GM12878 (cell line): ENCODE data around the gene ARRDC1. TPM values are rescaled to one million over a fixed set of nuclear protein-coding genes. Genes with fewer than 3 reads are reported as not detected.

Source experiments
- ATAC-seq: fragments of 200-7000 bp; cut with Tn5 transposase; 3 replicates; pipeline ENCODE4 v1.9.1; 2020; ENCODE audit warnings: mild to moderate bottlenecking, moderate library complexity
- BruUV-seq: library from RNA; stranded (reverse); fragments of 400-500 nt; replicated peaks from 2 replicates; lab custom pipeline; 2021; lab: Mats Ljungman, UMichigan
- CTCF ChIA-PET: fragments of 300-600 bp; sonication (Branson Sonifier 250); formaldehyde crosslinking; extraction: SDS; loops from one replicate; lab custom pipeline; 2021; ENCODE audit warnings: inconsistent platforms; lab: Yijun Ruan, JAX
- POLR2A ChIA-PET: fragments of 350-600 bp; formaldehyde crosslinking; extraction: SDS; loops from one replicate; lab custom pipeline; 2021; ENCODE audit warnings: inconsistent platforms; lab: Charles Lee
- RAD21 ChIA-PET: fragments of 300-600 bp; sonication (Branson Sonifier 250); formaldehyde crosslinking; loops from one replicate; lab custom pipeline; 2023; ENCODE audit warnings: antibody characterized with exemption; ENCODE audit not compliant: unreplicated experiment; lab: Charles Lee
- SMC1A ChIA-PET: fragments of 300-600 bp; sonication (Branson Sonifier 250); formaldehyde crosslinking; loops from one replicate; lab custom pipeline; 2023; ENCODE audit not compliant: unreplicated experiment, uncharacterized antibody; lab: Charles Lee
- DNase-seq: peaks from one replicate; pipeline ENCODE4 v3.0.0-alpha.2; 2011; ENCODE audit warnings: low read depth, low spot score
- FAIRE-seq: peaks from 3 replicates; lab custom pipeline; 2011; peaks lifted over from hg19 to GRCh38; lab: Jason Lieb, UNC
- H2AFZ ChIP-seq: 2 replicates; pipeline ENCODE4 v1.6.0; 2011; ENCODE audit warnings: low read depth, low read length, control low read depth; ENCODE audit not compliant: control insufficient read depth
- H3K27ac ChIP-seq: 2 replicates; pipeline ENCODE4 v1.5.1; 2011; ENCODE audit warnings: control low read depth; ENCODE audit not compliant: control insufficient read depth, insufficient read depth
- H3K27me3 ChIP-seq, 2 experiments: replicated peaks in 1 of 2; 2 replicates each; pipeline versions ENCODE4 v1.6.0 to v1.6.1; 2011; ENCODE audit warnings: low read length in 1 of 2; ENCODE audit not compliant: control insufficient read depth in 2 of 2, insufficient read depth in 2 of 2
- H3K36me3 ChIP-seq, 2 experiments: 2 replicates each; pipeline ENCODE4 v1.5.1; 2011; ENCODE audit warnings: low read length in 1 of 2; ENCODE audit not compliant: control insufficient read depth in 2 of 2, insufficient read depth in 2 of 2
- H3K4me1 ChIP-seq: 2 replicates; pipeline ENCODE4 v1.6.1; 2011; ENCODE audit warnings: mild to moderate bottlenecking, low read length, moderate library complexity, mixed read lengths; ENCODE audit not compliant: control insufficient read depth, insufficient read depth
- H3K4me2 ChIP-seq: 2 replicates; pipeline ENCODE4 v1.6.0; 2011; ENCODE audit warnings: control low read depth; ENCODE audit not compliant: control insufficient read depth, insufficient read depth
- H3K4me3 ChIP-seq: fragments of 200-600 bp; sonication (generic); 2 replicates; pipeline ENCODE4 v1.5.1; 2016
- H3K79me2 ChIP-seq: 2 replicates; pipeline ENCODE4 v1.6.0; 2011; ENCODE audit warnings: low read length; ENCODE audit not compliant: control insufficient read depth, insufficient read depth
- H3K9ac ChIP-seq: 2 replicates; pipeline ENCODE4 v1.8.0; 2011; ENCODE audit warnings: low read length, control low read depth, mixed read lengths; ENCODE audit not compliant: control insufficient read depth, insufficient read depth
- H3K9me3 ChIP-seq: replicated peaks from 3 replicates; pipeline ENCODE4 v1.5.1; 2011; ENCODE audit warnings: mild to moderate bottlenecking, low read length; ENCODE audit not compliant: control insufficient read depth, insufficient read depth
- H4K20me1 ChIP-seq: 2 replicates; pipeline ENCODE4 v1.6.0; 2011; ENCODE audit not compliant: control insufficient read depth, insufficient read depth
- E4F1 ChIP-seq: fragments of 450-650 bp; IDR thresholded peaks from 2 replicates; pipeline ENCODE4 v1.6.1; 2018; ENCODE audit warnings: borderline replicate concordance, mild to moderate bottlenecking; ENCODE audit not compliant: partially characterized antibody
- NR2C1 ChIP-seq: fragments of 450-650 bp; IDR thresholded peaks from 2 replicates; pipeline ENCODE4 v1.6.1; 2017; ENCODE audit warnings: antibody characterized with exemption, mild to moderate bottlenecking, moderate library complexity
- RELB ChIP-seq: fragments of 450-650 bp; IDR thresholded peaks from 2 replicates; pipeline ENCODE4 v1.6.1; 2017; ENCODE audit warnings: low read depth, mild to moderate bottlenecking, moderate library complexity
- SREBF1 ChIP-seq: IDR thresholded peaks from 2 replicates; pipeline ENCODE4 v1.6.1; 2012; ENCODE audit warnings: mild to moderate bottlenecking, low read length
- WGBS: methylation state at CpG from one replicate; pipeline ENCODE4 v1.1.6; 2016; ENCODE audit warnings: low lambda C conversion rate; ENCODE audit not compliant: insufficient replicate concordance, insufficient coverage; ENCODE audit errors: missing lambda C conversion rate; 5-methylcytosine and 5-hydroxymethylcytosine counted together
- in situ Hi-C: fragments of 300-500 bp; cut with MboI; formaldehyde crosslinking; loops from 9 replicates; pipeline ENCODE4 v1.14.3; 2018; ENCODE audit warnings: mixed read lengths
- intact Hi-C: fragments of 100-400 bp; cut with micrococcal nuclease; formaldehyde crosslinking; loops from one replicate; pipeline ENCODE4 v1.14.2; 2022; ENCODE audit not compliant: unreplicated experiment
- polyA plus RNA-seq, 11 experiments: library from polyadenylated mRNA; depleted of rRNA in 4 of 11; unstranded in 6 of 11; stranded (reverse) in 5 of 11; fragments of >200 nt; fragmentation: Nextera tagmentation in 4 of 11; fragmentation: Illumina TruSeq in 1 of 11; extraction: Ambion mirVana in 4 of 11; extraction: Trizol in 1 of 11; gene quantifications; 1 replicate in 1 of 11; 2 replicates in 10 of 11; pipeline versions ENCODE4 v1.2.1 to v1.2.3, GENCODE V29; 2011 to 2016; ENCODE audit warnings: inconsistent platforms in 2 of 11, missing spikeins in 2 of 11, low read depth in 1 of 11
- total RNA-seq, 4 experiments: library from RNA; depleted of rRNA in 3 of 4; stranded (reverse); fragments of >200 nt in 3 of 4; fragmentation: Illumina TruSeq in 1 of 4; extraction: Trizol in 1 of 4; gene quantifications; 2 replicates each; pipeline versions ENCODE4 v1.2.1 to v1.2.3, GENCODE V29; 2013 to 2021
- TF ChIP-seq, protein P1 (sequence below): IDR thresholded peaks from 2 replicates; pipeline ENCODE4 v1.6.1; 2012; ENCODE audit warnings: mild to moderate bottlenecking, low read depth, low read length

The ARRDC1 gene
- total and polyA plus RNA-seq, 10 of the 15 experiments (the other 5 are each of a cell fraction or from before 2014, with no cell fraction given), result 0.23 to 34.4 (median 20.9) TPM

DNA sequence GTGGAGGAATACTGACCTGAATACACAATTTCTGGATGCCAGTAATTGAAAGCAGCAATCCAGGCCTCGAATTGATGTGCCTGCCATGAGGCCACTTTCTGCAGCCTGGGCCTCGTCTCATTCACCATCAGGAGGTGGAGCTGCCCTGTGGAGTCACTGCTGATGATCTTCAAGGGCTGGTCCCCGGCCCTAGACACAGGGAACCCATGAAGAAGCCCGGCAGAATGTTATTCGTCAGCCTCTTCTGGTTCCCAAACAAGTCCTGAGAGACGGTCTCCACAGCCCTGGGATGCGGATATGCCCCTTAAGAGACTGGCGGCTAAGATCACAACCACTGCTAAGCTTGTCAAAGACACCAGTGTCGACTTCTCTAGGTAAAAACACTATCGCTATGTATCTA, 31.3 kb upstream of the ARRDC1 start:
- H3K9me3 ChIP-seq, result no peaks in the 10 kb centered on the region
- no peaks in the 10 kb centered on the region for H3K27me3 ChIP-seq
- DNase-seq, result no peak
- peaks cover 8 to 15% of the 10 kb centered on the region in 2 experiments for H3K36me3 ChIP-seq
- BruUV-seq, result no TSS peak
- H3K4me1 ChIP-seq, result peaks cover 16% of the 10 kb centered on the region
- no peak overlapping the region for H3K9ac ChIP-seq
- peaks cover 26% of the 10 kb centered on the region for H3K79me2 ChIP-seq
- ChIA-PET RAD21 (no interaction called here), CTCF (no interaction called here), POLR2A (no interaction called here), SMC1A (no interaction called here)
- TF ChIP-seq RELB, result no peak
- TF ChIP-seq, protein P1, sequence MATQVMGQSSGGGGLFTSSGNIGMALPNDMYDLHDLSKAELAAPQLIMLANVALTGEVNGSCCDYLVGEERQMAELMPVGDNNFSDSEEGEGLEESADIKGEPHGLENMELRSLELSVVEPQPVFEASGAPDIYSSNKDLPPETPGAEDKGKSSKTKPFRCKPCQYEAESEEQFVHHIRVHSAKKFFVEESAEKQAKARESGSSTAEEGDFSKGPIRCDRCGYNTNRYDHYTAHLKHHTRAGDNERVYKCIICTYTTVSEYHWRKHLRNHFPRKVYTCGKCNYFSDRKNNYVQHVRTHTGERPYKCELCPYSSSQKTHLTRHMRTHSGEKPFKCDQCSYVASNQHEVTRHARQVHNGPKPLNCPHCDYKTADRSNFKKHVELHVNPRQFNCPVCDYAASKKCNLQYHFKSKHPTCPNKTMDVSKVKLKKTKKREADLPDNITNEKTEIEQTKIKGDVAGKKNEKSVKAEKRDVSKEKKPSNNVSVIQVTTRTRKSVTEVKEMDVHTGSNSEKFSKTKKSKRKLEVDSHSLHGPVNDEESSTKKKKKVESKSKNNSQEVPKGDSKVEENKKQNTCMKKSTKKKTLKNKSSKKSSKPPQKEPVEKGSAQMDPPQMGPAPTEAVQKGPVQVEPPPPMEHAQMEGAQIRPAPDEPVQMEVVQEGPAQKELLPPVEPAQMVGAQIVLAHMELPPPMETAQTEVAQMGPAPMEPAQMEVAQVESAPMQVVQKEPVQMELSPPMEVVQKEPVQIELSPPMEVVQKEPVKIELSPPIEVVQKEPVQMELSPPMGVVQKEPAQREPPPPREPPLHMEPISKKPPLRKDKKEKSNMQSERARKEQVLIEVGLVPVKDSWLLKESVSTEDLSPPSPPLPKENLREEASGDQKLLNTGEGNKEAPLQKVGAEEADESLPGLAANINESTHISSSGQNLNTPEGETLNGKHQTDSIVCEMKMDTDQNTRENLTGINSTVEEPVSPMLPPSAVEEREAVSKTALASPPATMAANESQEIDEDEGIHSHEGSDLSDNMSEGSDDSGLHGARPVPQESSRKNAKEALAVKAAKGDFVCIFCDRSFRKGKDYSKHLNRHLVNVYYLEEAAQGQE, result no peak
- no peak for TF ChIP-seq SREBF1
- TF ChIP-seq E4F1, result no peak
- TF ChIP-seq NR2C1, result no peak
- H3K27ac ChIP-seq, result no peak overlapping the region
- no peak overlapping the region for H3K4me2 ChIP-seq
- no peak for ATAC-seq
- in situ Hi-C loops, result no loop called here
- H4K20me1 ChIP-seq, result no peaks in the 10 kb centered on the region
- no peak for FAIRE-seq
- H2AFZ ChIP-seq, result no peak overlapping the region
- intact Hi-C loops, result no loop called here
- no peak overlapping the region for H3K4me3 ChIP-seq
- WGBS, result 81% methylated on average over 10 of the region's 10 CpGs
